ENCODE data around the gene TNFSF15.

Gene TNFSF15

GRCh38 chr9:114825126-114825795, 19.4 kb upstream of the TNFSF15 start:
- no peak for DNase-seq (ENCODE audit: low read depth in 2 of 2)

- DNase-seq (ENCODE audit: low read depth in 2 of 2): no peak
Observed at GRCh38 chr9:114824110-114824509, 18.3 kb upstream of the TNFSF15 start.

GRCh38 chr9:114823441-114823840, 17.6 kb upstream of the TNFSF15 start:
- DNase-seq (ENCODE audit: low read depth in 2 of 2): no peak

DNA sequence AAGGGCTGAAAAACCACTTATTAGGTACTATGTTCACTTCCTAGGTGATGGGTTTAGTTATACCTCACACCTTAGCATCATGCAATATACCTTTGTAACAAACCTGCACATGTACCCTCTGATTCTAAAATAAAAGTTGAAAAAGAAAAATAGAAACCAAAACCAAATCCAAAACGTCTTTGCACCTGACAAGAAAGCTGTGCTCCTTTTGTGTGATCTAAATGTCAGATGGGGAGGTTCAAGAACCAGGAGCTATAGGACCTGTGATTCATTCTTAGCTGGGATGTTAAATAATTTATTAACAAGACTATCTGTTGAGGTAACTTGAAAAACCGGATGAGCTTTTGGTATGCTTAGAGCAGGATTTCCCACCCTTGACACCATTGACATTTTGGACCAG, 16.9 kb upstream of the TNFSF15 start:
- DNase-seq (ENCODE audit: low read depth in 2 of 2): no peak

DNA sequence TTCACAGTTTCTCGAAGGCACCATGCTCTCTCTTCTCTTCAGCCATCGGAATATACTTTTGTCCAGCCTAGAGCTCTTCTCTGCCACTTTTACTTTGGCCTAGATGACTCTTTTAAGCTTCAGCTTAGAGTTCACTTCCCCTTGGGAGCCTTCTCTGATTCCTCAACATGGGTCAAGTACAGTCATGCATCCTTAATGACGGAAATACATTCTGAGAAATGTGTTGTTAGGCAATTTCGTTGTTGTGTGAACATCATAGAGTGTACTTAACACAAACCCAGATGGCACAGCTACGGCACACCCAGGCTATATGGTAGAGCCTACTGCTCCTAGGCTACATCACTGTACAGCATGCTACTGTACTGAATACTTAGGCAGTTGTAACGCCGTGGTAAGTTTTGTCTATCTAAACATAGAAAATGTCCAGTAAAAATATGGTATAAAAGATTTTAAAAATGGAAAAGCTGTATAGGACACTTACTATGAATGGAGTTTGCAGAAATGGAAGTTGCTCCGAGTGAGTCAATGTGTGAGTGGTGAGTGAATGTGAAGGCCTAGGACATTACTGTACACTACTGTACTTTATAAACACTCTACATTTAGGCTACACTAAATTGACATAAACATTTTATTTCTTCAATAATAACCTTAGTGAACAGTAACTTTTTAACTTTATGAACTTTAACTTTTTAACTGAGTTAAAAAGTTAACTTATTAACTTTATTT, 15.1 kb upstream of the TNFSF15 start:
- DNase-seq (ENCODE audit: low read depth in 2 of 2): no peak

DNA sequence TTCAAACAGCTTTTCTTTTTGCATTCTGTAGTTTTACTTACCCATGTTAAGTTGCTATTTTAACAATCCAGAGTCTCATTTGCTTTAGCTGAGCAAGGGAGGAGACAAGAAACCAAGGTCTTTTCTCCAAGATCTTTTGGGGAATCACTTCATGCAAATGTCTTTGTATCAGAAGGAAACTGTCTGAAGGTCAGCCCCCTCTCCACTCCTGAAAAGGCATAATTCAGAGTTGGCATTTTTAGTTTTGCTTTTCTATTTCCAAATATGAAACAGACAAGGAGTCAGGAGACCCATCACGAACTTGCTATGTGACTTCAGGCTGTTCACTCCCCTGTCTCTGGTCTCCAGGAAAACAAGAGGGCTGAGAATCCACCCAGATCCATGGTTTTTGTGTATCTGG, 12.3 kb upstream of the TNFSF15 start:
- no peak for DNase-seq (ENCODE audit: low read depth in 2 of 2)

DNA sequence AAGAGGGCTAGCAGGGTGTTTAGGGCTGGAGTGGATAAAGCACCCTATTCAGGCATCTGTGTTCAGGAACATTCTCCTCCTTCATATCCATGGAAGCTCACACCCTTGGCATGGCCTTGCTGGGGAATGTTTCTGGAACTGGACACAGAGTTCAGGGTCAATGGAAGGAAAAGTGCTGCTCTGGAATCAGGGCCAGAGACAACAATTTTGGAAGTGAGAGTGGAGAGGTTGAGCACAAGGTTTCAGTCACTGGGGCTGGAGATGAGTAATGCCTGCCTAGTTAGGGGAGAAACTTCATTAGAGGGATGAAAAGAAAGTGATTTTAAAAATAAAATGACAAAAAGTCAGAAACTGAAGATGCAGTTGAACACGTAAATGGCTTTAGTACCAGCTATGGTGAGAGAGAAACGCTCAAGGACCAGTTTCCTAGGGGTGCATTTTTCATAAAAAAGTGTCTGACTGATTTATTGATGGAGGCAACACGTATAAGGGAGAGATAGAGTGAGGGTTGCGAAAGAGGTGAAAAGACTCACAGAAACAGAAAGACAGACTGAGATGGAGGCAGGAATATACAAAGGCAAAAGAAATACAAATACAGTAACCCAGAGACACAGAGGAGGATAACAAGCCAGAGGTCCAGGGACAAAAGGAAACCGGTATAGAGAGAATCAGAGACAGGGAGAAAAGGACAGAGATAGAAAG, 8.0 kb upstream of the TNFSF15 start:
- no peak for DNase-seq (ENCODE audit: low read depth in 2 of 2)

GRCh38 chr9:114811966-114812636, 6.3 kb upstream of the TNFSF15 start:
- DNase-seq (ENCODE audit: low read depth in 2 of 2): no peak

DNA sequence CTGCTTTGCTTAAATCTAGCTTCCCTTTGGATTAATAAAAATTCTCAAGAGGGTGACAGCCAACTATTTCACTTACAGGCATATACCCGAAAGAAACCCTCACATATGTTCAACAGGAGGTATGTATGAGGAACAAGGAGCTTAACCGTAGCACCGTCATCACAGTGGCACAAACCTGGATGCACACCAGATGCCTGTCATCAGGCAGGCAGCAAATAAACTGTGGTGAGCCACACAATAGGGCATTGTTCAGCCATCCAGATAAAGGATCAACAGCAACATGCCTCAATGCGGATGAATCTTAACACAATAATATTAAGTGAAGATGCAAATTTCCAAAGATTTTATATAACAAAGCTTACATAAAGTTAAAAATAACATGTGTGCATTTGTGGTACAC, 5.5 kb upstream of the TNFSF15 start:
- no peak for DNase-seq (ENCODE audit: low read depth in 2 of 2)

DNA sequence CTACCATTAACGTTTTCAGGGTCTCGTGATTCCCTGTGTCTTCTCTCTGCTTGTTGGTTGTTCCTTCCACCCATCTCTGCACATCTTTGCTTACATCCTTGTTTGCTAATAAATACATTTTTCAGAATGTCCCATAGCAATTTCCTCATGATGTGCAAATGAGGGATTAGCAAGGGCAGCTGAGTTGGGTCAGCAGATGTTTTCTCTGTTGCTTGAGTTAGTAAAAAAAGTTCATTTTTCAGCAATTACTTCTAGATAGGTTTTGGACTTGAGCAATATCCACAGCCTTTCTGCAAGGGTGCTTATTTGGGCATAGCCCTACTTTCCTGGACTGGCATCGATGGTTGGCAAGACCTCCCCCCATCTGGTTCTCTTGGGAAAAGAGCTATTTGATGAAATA, 4.8 kb upstream of the TNFSF15 start:
- no peak for DNase-seq (ENCODE audit: low read depth in 2 of 2)

- no peak for DNase-seq (ENCODE audit: low read depth in 2 of 2)
Observed at GRCh38 chr9:114806526-114806900, 674 bp upstream of the TNFSF15 start.

- DNase-seq (ENCODE audit: low read depth in 2 of 2): no peak
Observed at GRCh38 chr9:114804505-114804904, 1.3 kb downstream of the TNFSF15 start.

- no peak for DNase-seq (ENCODE audit: low read depth in 2 of 2)
Observed at GRCh38 chr9:114803479-114804265, 2.2 kb downstream of the TNFSF15 start.

DNA sequence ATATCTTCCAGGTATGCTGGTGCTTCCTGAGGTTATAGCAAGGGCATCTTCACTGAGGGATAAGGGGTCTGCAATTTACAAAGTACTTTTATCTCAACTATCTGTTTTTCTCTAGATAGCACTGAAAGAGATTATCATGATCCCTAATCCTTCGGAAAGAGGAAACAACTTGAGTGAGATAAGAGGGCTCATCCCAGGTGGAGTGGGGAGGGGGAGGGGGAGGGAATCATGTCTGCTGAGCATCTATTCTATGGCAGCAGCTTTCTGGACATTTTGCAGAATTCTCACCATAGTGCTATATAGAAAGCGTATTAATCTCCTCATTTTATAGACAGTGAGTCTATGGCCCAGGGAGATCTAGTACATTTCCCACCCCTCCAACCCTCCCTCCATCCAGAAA, 5.9 kb downstream of the TNFSF15 start:
- DNase-seq (ENCODE audit: low read depth in 2 of 2): no peak

GRCh38 chr9:114799441-114799840, 6.4 kb downstream of the TNFSF15 start:
- DNase-seq (ENCODE audit: low read depth in 2 of 2): no peak

GRCh38 chr9:114798780-114799427, 6.9 kb downstream of the TNFSF15 start:
- no peak for DNase-seq (ENCODE audit: low read depth in 2 of 2)

DNA sequence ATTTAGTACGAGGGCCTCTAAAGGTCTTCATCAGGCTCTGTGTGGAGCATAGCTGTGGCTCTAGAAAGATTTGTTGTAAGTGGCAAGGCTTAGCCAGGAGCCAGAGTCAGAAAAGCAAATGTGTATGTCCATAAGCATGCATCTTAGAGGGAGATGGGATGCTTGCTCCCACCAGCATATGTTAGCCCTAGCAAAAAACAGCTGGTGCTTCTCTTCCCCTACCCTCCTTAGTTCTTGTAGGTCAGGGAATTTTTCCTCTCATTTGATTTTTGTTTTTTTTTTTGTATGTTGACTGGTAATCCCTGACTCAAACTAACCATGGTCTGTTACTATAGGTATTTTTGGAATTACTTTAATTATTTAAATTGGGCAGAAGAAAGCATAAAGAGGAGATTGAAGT, 7.7 kb downstream of the TNFSF15 start:
- DNase-seq (ENCODE audit: low read depth in 2 of 2): no peak

DNA sequence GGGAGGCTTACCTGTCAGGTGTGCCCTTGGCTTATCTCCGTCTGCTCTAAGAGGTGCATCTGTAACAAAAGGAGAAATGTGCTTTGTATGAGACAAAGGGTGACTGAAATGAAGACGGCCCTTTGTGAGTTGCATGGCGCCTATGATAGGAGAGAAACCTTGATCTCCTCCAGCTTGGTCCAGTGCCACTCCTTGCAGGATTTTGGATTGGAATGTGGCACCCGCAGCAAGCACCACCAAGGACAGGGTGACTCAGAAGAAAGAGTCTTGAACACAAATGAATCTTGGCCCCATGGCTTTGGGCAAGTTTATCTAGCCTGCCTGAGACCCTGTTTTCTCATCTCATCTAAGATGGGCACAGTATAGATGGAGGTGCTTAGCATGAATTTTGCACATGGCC, 13.4 kb downstream of the TNFSF15 start:
- no peak for DNase-seq (ENCODE audit: low read depth in 2 of 2)

GRCh38 chr9:114791736-114792135, 14.1 kb downstream of the TNFSF15 start:
- no peak for DNase-seq (ENCODE audit: low read depth in 2 of 2)

- no peak for DNase-seq (ENCODE audit: low read depth in 2 of 2)
Observed at GRCh38 chr9:114791312-114791711, 14.5 kb downstream of the TNFSF15 start.

- DNase-seq (ENCODE audit: low read depth in 2 of 2): no peak
Observed at GRCh38 chr9:114790521-114790920, 15.3 kb downstream of the TNFSF15 start.
